Cardiac fibroblast (primary cell): ENCODE results near the gene PGP.
A peak's percentile ranks its signal among the peaks of the same experiment; 100 is the strongest.

ENCODE experiments used
- DNase-seq, 2 donors: peaks; one replicate each; pipeline versions ENCODE4 v3.0.0 to v3.0.0-alpha.2; 2010; ENCODE audit warnings: low read depth in 2 of 2
- H3K4me3 ChIP-seq, 2 donors: replicated peaks in 1 of 2; 1 replicate in 1 of 2; 2 replicates in 1 of 2; pipeline ENCODE4 v1.5.1; 2011; ENCODE audit warnings: low read depth in 2 of 2, low read length in 2 of 2, mild to moderate bottlenecking in 2 of 2, moderate library complexity in 1 of 2
- TF ChIP-seq, protein P1 (sequence below): IDR thresholded peaks from one replicate; pipeline ENCODE4 v1.5.1; 2011; ENCODE audit warnings: low read depth, mild to moderate bottlenecking, low read length, inconsistent platforms

PGP gene

DNA sequence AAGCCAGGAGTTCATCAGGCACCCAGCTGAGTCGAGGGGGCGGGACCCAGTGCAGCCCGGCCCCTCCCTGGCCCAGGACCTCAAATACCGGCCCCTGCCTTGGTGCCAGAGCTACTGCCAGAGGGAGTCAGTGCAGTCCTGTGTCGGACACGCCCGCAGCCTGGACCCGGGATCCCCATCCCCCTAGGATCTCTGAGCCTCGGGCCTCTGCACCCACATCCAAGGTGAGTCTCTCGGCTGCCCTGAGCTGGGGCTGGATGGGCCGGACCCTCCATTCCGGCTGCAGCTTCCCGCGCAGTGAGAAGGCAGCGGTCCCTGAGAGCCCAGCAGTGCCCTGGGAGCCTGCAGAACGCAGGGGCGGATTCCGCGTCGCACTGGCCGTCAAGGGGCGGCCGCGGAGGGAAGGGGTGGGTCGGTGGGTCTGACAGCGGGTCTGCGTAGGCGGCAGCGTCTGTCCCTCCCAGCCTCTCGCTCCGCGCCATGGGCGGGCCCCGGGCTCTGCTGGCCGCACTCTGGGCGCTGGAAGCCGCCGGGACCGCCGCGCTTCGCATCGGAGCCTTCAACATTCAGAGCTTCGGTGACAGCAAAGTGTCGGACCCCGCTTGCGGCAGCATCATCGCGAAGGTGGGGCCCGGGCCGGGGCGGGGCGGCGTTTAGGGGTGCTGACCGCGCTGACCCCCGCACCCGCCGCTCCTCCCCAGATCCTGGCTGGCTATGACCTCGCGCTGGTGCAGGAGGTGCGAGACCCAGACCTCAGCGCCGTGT is 21.9 kb upstream of the PGP start, which contains the start of gene DNASE1L2:
TSS of gene DNASE1L2 (plus strand) at position 108 of the 765 bp plus-strand sequence. CDS start at position 481, 373 bp downstream.
- DNase-seq: no peak
- H3K4me3 ChIP-seq: peak within 1 kb of the TSS; percentile 10 to 25
- TF ChIP-seq, protein P1, sequence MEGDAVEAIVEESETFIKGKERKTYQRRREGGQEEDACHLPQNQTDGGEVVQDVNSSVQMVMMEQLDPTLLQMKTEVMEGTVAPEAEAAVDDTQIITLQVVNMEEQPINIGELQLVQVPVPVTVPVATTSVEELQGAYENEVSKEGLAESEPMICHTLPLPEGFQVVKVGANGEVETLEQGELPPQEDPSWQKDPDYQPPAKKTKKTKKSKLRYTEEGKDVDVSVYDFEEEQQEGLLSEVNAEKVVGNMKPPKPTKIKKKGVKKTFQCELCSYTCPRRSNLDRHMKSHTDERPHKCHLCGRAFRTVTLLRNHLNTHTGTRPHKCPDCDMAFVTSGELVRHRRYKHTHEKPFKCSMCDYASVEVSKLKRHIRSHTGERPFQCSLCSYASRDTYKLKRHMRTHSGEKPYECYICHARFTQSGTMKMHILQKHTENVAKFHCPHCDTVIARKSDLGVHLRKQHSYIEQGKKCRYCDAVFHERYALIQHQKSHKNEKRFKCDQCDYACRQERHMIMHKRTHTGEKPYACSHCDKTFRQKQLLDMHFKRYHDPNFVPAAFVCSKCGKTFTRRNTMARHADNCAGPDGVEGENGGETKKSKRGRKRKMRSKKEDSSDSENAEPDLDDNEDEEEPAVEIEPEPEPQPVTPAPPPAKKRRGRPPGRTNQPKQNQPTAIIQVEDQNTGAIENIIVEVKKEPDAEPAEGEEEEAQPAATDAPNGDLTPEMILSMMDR: no peak

DNA sequence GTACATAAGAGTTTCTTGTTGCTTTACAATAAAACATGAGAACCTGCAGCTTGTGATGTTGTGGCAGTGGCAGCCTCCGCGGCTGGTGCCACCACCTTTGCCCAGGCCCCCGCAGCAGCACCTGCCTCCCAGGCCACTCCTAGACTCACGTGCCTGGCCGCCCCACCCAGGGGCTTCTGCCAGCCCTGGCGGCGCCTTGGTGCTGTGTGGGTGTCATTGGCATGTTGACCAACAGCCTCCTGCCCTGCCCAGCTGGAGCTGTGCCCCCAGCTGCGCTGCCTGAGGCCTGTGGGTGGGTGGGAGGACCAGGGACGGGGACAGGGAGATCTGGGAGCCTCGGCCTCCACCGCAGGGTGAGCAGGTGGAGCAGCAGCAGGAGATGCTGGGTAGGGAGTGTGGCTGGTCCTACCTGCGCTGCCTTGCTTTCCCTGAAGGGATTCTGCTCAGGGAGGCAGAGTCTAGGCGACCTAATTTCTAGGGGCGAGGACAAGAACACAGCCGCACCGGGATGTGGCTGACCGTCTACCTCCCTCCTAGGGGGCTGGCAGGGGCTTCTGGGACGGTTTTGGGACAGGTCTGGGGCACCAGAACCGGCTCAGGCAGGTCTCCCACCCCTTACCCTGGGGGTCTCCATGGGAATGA is 21.2 kb upstream of the PGP start:
- H3K4me3 ChIP-seq: no peak overlapping the region
- DNase-seq: no peak
- TF ChIP-seq, protein P1: no peak

DNA sequence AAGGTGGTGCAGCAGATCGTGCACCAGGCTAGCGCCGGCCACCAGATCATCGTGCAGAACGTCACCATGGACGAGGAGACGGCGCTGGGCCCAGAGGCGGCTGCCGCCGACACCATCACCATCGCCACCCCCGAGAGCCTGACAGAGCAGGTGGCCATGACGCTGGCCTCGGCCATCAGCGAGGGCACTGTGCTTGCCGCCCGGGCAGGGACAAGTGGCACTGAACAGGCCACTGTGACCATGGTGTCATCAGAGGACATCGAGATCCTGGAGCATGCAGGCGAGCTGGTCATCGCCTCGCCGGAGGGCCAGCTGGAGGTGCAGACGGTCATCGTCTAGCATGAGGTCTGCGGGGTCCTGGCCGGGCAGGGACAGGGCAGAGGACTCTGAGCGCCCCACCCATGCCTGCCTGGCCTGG is 20.6 kb upstream of the PGP start:
- H3K4me3 ChIP-seq: no peak overlapping the region
- DNase-seq: no peak
- TF ChIP-seq, protein P1: no peak

DNA sequence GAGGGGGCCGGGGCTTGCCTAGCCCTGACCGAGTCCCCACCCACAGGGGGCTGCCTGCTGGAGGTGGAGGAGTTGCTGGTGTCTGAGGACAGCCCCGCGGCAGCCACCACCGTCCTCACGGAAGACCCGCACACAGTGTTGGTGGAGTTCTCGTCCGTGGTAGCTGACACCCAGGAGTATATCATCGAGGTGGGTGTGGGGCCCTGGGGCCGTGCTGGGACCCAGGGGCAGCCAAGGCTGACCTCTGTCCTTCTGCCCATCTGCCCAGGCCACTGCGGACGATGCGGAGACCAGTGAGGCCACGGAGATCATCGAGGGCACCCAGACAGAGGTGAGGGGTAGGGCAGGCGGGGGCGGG is 20.2 kb upstream of the PGP start:
- no peak overlapping the region for H3K4me3 ChIP-seq
- TF ChIP-seq, protein P1: no peak
- DNase-seq: no peak

DNA sequence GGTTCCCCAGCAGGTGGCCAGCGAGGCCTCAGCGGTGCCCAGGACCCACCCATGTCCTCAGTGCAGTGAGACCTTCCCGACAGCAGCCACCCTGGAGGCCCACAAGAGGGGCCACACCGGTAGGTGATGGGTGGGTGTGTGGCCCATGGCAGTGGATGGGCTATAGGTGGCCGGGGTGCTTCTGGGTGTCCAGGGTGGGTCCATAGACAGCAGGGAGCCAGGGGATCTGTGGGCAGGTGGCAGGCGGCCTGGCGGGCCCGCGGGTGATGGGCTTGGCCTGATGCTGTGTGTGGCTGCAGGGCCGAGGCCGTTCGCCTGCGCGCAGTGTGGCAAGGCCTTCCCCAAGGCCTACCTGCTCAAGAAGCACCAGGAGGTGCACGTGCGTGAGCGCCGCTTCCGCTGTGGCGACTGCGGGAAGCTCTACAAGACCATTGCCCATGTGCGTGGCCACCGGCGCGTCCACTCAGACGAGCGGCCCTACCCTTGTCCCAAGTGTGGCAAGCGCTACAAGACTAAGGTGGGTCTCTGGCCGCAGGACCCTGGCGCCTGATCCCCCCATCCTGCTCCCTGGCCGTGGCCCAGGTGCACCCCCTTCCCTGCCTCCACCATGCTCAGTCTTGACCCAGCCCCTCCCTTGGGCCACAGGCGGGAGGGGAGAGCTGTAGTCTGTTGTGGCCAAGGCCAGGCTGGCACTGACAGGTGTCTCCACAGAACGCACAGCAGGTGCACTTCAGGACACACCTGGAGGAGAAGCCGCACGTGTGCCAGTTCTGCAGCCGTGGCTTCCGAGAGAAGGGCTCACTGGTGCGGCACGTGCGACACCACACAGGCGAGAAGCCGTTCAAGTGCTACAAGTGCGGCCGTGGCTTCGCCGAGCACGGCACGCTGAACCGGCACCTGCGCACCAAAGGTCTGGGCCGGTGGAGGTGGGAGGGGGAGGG is 19.5 kb upstream of the PGP start:
- no peak for DNase-seq
- TF ChIP-seq, protein P1: no peak
- no peak overlapping the region for H3K4me3 ChIP-seq

DNA sequence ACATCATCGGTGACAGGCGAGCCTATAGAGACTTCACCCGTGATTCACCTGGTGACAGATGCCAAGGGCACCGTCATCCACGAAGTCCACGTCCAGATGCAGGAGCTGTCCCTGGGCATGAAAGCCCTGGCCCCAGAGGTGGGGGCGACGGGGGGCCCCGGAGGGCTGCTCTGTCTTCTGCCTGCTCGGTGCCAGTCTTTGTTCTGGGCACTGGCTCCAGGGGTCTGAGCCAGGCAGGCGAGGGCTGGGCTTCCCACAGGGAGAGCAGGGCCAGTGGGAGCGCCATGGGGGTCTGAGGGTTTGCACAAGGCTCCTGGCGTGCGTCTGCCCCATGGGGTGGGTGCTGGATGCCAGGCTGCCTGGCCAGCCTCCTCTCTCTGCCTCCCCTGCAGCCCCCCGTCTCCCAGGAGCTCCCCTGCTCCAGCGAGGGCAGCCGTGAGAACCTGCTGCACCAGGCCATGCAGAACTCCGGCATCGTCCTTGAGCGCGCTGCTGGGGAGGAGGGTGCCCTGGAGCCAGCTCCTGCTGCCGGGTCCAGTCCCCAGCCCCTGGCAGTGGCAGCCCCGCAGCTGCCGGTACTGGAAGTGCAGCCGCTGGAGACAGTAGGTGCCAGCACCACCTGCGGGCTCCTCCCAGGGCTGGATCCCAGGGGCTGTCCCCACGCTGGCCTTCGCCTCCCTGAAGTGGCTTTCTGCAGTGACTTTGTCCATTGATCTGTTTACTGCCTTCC is 18.6 kb upstream of the PGP start:
- H3K4me3 ChIP-seq: no peak overlapping the region
- no peak for DNase-seq
- TF ChIP-seq, protein P1: no peak
